Chondrocyte (in vitro differentiated cells): ENCODE measurements around the gene DCUN1D4. TPM values are rescaled to one million over a fixed set of nuclear protein-coding genes. Genes with fewer than 3 reads are reported as not detected.
"Not testable (repeated sequence)": the region's sequence is repeated elsewhere in the genome, so short reads cannot be mapped to it uniquely, and the experiment has no call there.

Experiments used
- DNase-seq: peaks from one replicate; pipeline ENCODE4 v3.0.0; 2021; ENCODE audit warnings: mixed read lengths, low spot score
- H3K27ac Mint-ChIP-seq: one replicate; pipeline ENCODE4 v1.8.0; 2021; ENCODE audit warnings: mild to moderate bottlenecking, moderate library complexity, mixed read lengths; ENCODE audit not compliant: unreplicated experiment
- H3K27me3 Mint-ChIP-seq: 2 replicates; pipeline ENCODE4 v1.8.0; 2021; ENCODE audit warnings: low read depth, mixed read lengths
- H3K36me3 Mint-ChIP-seq: 2 replicates; pipeline ENCODE4 v1.8.0; 2021; ENCODE audit warnings: low read depth, mixed read lengths
- H3K4me1 Mint-ChIP-seq: 2 replicates; pipeline ENCODE4 v1.8.0; 2021; ENCODE audit warnings: low read depth, mild to moderate bottlenecking, mixed read lengths
- H3K4me3 Mint-ChIP-seq: one replicate; pipeline ENCODE4 v1.8.0; 2021; ENCODE audit warnings: mild to moderate bottlenecking, moderate library complexity, mixed read lengths; ENCODE audit not compliant: unreplicated experiment
- H3K9me3 Mint-ChIP-seq: 2 replicates; pipeline ENCODE4 v1.8.0; 2021; ENCODE audit warnings: low read depth, mixed read lengths
- CTCF ChIP-seq: fragments of 200-600 bp; sonication (generic); IDR thresholded peaks from 2 replicates; pipeline ENCODE4 v1.5.0; 2021; ENCODE audit warnings: antibody characterized with exemption, mild to moderate bottlenecking, moderate library complexity
- total RNA-seq: library from RNA; stranded (reverse); gene quantifications from 3 replicates; pipeline ENCODE4 v1.2.1, GENCODE V29; 2021

DCUN1D4 gene
- total RNA-seq, 1 donor from 2014 or later = 74.9 TPM

GRCh38 chr4:51884055-51884454, 41.1 kb downstream of the DCUN1D4 start:
- peaks cover 3% of the 10 kb centered on the region for H3K4me1 Mint-ChIP-seq
- H3K36me3 Mint-ChIP-seq = peaks cover 28% of the 10 kb centered on the region
- H3K27me3 Mint-ChIP-seq = no peaks in the 10 kb centered on the region
- no peak overlapping the region for H3K27ac Mint-ChIP-seq
- no peak for DNase-seq
- TF ChIP-seq CTCF = no peak
- no peak overlapping the region for H3K4me3 Mint-ChIP-seq
- no peaks in the 10 kb centered on the region for H3K9me3 Mint-ChIP-seq

DNA sequence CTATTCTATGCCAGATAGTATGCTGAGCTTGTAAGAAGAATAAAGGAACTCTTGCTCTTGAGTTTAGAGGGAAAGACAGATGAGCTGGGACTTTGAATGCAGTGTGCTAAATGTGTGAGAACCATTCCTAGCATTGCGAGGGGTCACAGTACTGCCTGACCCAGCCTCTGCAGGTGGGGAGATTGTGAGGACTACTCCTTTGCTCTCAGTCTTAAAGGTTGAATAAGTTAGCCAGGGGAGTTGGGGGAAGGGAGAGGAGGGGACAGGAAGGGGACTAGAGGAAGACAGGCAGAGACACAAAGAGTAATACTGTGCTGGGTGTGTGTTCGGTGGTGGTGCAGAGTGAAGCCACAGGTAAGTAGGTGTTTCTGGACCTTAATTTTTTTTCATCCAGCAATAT, 41.7 kb downstream of the DCUN1D4 start:
- H3K4me3 Mint-ChIP-seq = no peak overlapping the region
- no peak for DNase-seq
- no peaks in the 10 kb centered on the region for H3K27me3 Mint-ChIP-seq
- H3K36me3 Mint-ChIP-seq = peaks cover 30% of the 10 kb centered on the region
- H3K9me3 Mint-ChIP-seq = no peaks in the 10 kb centered on the region
- no peak for TF ChIP-seq CTCF
- H3K27ac Mint-ChIP-seq = no peak overlapping the region
- peaks cover 6% of the 10 kb centered on the region for H3K4me1 Mint-ChIP-seq

DNA sequence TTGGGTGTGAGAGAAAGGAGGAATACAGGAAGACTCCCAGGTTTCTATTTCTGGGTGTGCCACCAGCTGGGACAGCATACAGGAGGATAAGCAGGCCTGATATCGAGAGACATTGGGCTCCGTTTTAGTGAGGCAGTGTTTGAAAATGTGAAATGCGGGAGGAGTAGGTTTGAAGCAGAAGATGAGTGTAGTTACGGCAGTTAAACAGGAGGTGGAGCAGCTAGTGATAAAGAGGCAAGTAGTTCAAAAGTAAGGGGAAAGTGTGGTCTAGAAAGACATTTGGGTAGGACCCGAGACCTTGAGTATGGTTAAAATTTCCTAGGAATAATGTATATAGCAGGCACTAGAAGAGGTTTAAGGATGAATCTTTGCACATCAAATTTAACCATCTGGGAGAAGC, 42.4 kb downstream of the DCUN1D4 start:
- Mint-ChIP-seq H3K4me1 (peaks cover 6% of the 10 kb centered on the region), H3K27me3 (no peaks in the 10 kb centered on the region), H3K27ac (no peak overlapping the region), H3K9me3 (no peaks in the 10 kb centered on the region), H3K36me3 (peaks cover 30% of the 10 kb centered on the region), H3K4me3 (no peak overlapping the region)
- no peak for DNase-seq
- TF ChIP-seq CTCF = peak; percentile 75

DNA sequence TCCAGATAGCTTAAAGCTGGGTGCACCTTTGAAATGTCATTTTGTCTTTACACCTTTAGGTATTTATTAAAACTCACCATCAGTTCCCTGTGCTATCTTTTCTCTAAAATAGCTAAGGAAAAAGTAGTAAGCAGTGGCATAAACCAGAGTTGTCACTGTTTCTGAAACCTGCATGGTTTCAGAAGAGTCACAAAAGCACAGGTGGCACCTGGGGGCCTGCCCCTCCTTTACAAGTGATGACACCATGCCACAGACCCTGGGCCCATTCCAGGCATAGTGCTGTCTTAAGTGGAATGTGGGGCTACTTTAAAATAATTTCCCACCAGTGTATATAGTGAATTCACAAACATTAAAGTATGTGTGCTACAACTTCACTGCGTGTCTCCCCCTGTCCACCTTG, 47.8 kb downstream of the DCUN1D4 start:
- TF ChIP-seq CTCF = no peak
- H3K27ac Mint-ChIP-seq = no peak overlapping the region
- H3K9me3 Mint-ChIP-seq = no peaks in the 10 kb centered on the region
- DNase-seq = no peak
- no peaks in the 10 kb centered on the region for H3K27me3 Mint-ChIP-seq
- no peak overlapping the region for H3K4me3 Mint-ChIP-seq
- H3K4me1 Mint-ChIP-seq = peaks cover 21% of the 10 kb centered on the region
- peaks cover 22% of the 10 kb centered on the region for H3K36me3 Mint-ChIP-seq

DNA sequence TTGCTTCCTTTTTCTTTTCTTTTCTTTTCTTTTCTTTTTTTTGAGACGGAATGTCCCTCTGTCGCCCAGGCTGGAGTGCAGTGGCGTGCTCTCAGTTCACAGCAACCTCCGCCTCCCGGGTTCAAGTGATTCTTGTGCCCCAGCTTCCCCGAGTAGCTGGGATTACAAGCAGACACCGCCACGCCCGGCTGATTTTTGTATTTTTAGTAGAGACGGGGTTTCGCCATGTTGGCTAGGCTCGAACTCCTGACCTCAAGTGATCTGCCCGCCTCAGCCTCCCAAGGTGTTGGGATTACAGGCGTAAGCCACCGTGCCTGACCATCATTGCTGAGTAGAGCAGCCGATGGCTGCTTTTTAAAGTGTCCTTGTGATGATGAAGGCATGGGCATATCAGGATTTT, 50.4 kb downstream of the DCUN1D4 start:
- H3K9me3 Mint-ChIP-seq, DNase-seq, H3K4me3 Mint-ChIP-seq, H3K27me3 Mint-ChIP-seq, H3K27ac Mint-ChIP-seq: not testable (repeated sequence)
- H3K4me1 Mint-ChIP-seq = peaks cover 30% of the 10 kb centered on the region
- H3K36me3 Mint-ChIP-seq = peaks cover 14% of the 10 kb centered on the region

DNA sequence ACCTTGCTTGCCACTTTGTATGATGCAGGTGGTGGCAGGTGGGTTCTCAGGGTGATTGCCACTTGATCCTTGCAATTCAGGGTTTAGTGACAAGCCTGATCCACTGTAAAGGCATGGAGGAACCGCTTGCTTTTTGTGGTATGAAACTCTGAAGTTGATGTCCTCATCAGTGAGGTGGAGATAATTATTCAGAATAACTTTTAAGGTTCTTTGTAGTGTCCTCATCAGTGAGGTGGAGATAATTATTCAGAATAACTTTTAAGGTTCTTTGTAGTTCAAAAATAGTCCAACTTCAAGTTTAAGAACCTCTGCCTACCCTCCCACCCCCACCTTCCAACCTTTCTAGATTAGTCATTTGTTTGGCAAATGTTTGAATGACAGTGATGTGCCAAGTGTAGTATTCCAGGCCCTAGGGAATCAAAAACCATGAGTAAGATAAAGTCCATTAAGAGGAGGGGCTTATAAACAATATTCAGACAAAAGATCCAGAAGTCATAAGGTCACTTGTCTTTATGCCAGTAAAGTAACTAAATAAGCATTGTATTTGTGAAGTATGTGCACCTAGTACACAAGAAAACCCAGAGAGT, 51.2 kb downstream of the DCUN1D4 start:
- H3K4me3 Mint-ChIP-seq = no peak overlapping the region

More for the DNA sequence above, 51.2 kb downstream of the DCUN1D4 start:
- Mint-ChIP-seq H3K27me3 (no peaks in the 10 kb centered on the region), H3K9me3 (no peaks in the 10 kb centered on the region), H3K4me1 (peaks cover 31% of the 10 kb centered on the region), H3K36me3 (peaks cover 14% of the 10 kb centered on the region), H3K27ac (no peak overlapping the region)
- TF ChIP-seq CTCF = no peak
- no peak for DNase-seq
